HG03045 (cell line): ENCODE results near the gene LCP2.
"Not testable (repeated sequence)": the region's sequence is repeated elsewhere in the genome, so short reads cannot be mapped to it uniquely, and the experiment has no call there.

Experiments used
- ATAC-seq: cut with Tn5 transposase; IDR thresholded peaks from one replicate; pipeline ENCODE4 v1.9.1; 2021; ENCODE audit warnings: mild to moderate bottlenecking, moderate library complexity; ENCODE audit not compliant: unreplicated experiment

The LCP2 gene

GRCh38 chr5:170250810-170251317 is 46.7 kb downstream of the LCP2 start:
- no peak for ATAC-seq

- no peak for ATAC-seq
Measured at GRCh38 chr5:170249355-170249754, 48.2 kb downstream of the LCP2 start.

GRCh38 chr5:170248931-170249227 is 48.7 kb downstream of the LCP2 start:
- not testable (repeated sequence) for ATAC-seq

GRCh38 chr5:170248172-170248930 is 49.2 kb downstream of the LCP2 start:
- no peak for ATAC-seq

- no peak for ATAC-seq
Measured at GRCh38 chr5:170247363-170247762, 50.2 kb downstream of the LCP2 start.

- ATAC-seq: no peak
Measured at GRCh38 chr5:170246126-170246870, 51.3 kb downstream of the LCP2 start.

GRCh38 chr5:170245436-170245835 is 52.1 kb downstream of the LCP2 start:
- not testable (repeated sequence) for ATAC-seq

- no peak for ATAC-seq
Measured at GRCh38 chr5:170238456-170239196, 59.0 kb downstream of the LCP2 start.

GRCh38 chr5:170235876-170236864 is 61.4 kb downstream of the LCP2 start:
- ATAC-seq: peak; percentile 81

- ATAC-seq: no peak
Measured at GRCh38 chr5:170233358-170233892, 64.2 kb downstream of the LCP2 start.

- no peak for ATAC-seq
Measured at GRCh38 chr5:170232786-170233185, 64.8 kb downstream of the LCP2 start, which contains the start of gene C5orf58. Gene C5orf58 (plus strand): TSS chr5:170232985. CDS start chr5:170234977, 1,992 bp downstream.

- ATAC-seq: no peak
Measured at GRCh38 chr5:170228762-170229435, 68.7 kb downstream of the LCP2 start.

GRCh38 chr5:170226661-170227060 is 70.9 kb downstream of the LCP2 start:
- no peak for ATAC-seq

GRCh38 chr5:170226129-170226615 is 71.4 kb downstream of the LCP2 start:
- no peak for ATAC-seq

GRCh38 chr5:170225326-170226128 is 72.0 kb downstream of the LCP2 start:
- ATAC-seq: no peak

GRCh38 chr5:170223906-170224305 is 73.7 kb downstream of the LCP2 start:
- no peak for ATAC-seq

GRCh38 chr5:170223360-170223759 is 74.2 kb downstream of the LCP2 start:
- ATAC-seq: no peak

GRCh38 chr5:170221327-170221741 is 76.2 kb downstream of the LCP2 start:
- ATAC-seq: no peak
